Mesothelial cell of epicardium (in vitro differentiated cells): ENCODE data around the gene GTF2E1. TPM values are rescaled to one million over a fixed set of nuclear protein-coding genes. Genes with fewer than 3 reads are reported as not detected.

Experiments
- DNase-seq, 2 experiments: peaks; one replicate each; pipeline ENCODE4 v3.0.0; 2021; ENCODE audit warnings: low spot score in 2 of 2; ENCODE audit not compliant: unreplicated experiment in 2 of 2
- H3K27ac Mint-ChIP-seq: 2 replicates; pipeline ENCODE4 v1.8.0; 2021; ENCODE audit warnings: mixed read lengths
- H3K27me3 Mint-ChIP-seq: 2 replicates; pipeline ENCODE4 v1.8.0; 2021; ENCODE audit warnings: low read depth, mixed read lengths
- H3K36me3 Mint-ChIP-seq: 2 replicates; pipeline ENCODE4 v1.8.0; 2021; ENCODE audit warnings: mixed read lengths
- H3K4me1 Mint-ChIP-seq: 2 replicates; pipeline ENCODE4 v1.8.0; 2021; ENCODE audit warnings: mixed read lengths
- H3K4me3 Mint-ChIP-seq: 2 replicates; pipeline ENCODE4 v1.8.0; 2021; ENCODE audit warnings: mild to moderate bottlenecking, moderate library complexity, mixed read lengths
- H3K9me3 Mint-ChIP-seq: 2 replicates; pipeline ENCODE4 v1.8.0; 2021; ENCODE audit warnings: mixed read lengths
- CTCF ChIP-seq: fragments of 200-600 bp; sonication (generic); IDR thresholded peaks from one replicate; pipeline ENCODE4 v1.5.0; 2021; ENCODE audit warnings: antibody characterized with exemption; ENCODE audit not compliant: unreplicated experiment
- total RNA-seq: library from RNA; stranded (reverse); gene quantifications from 3 replicates; pipeline ENCODE4 v1.2.1, GENCODE V29; 2021

GTF2E1 gene
- total RNA-seq, 1 donor from 2014 or later: 17.9 TPM

- peaks cover 3% of the 10 kb centered on the region for H3K4me1 Mint-ChIP-seq
- TF ChIP-seq CTCF: no peak
- H3K27ac Mint-ChIP-seq: no peak overlapping the region
- no peaks in the 10 kb centered on the region for H3K9me3 Mint-ChIP-seq
- no peak overlapping the region for H3K4me3 Mint-ChIP-seq
- H3K36me3 Mint-ChIP-seq: no peaks in the 10 kb centered on the region
- DNase-seq: no peak
- no peaks in the 10 kb centered on the region for H3K27me3 Mint-ChIP-seq
Observed at GRCh38 chr3:120823156-120823555, 80.6 kb downstream of the GTF2E1 start.

GRCh38 chr3:120824613-120825012, 82.1 kb downstream of the GTF2E1 start:
- H3K27me3 Mint-ChIP-seq: no peaks in the 10 kb centered on the region
- DNase-seq: no peak
- no peak overlapping the region for H3K27ac Mint-ChIP-seq
- H3K36me3 Mint-ChIP-seq: no peaks in the 10 kb centered on the region
- H3K4me3 Mint-ChIP-seq: no peak overlapping the region
- no peak for TF ChIP-seq CTCF
- H3K4me1 Mint-ChIP-seq: peaks cover 3% of the 10 kb centered on the region
- no peaks in the 10 kb centered on the region for H3K9me3 Mint-ChIP-seq

- TF ChIP-seq CTCF: no peak
- Mint-ChIP-seq H3K4me1 (peaks cover 3% of the 10 kb centered on the region), H3K27ac (no peak overlapping the region), H3K27me3 (no peaks in the 10 kb centered on the region), H3K36me3 (no peaks in the 10 kb centered on the region), H3K4me3 (no peak overlapping the region), H3K9me3 (no peaks in the 10 kb centered on the region)
- DNase-seq: no peak
Observed at GRCh38 chr3:120828796-120829195, 86.3 kb downstream of the GTF2E1 start.

- no peaks in the 10 kb centered on the region for H3K9me3 Mint-ChIP-seq
- H3K27me3 Mint-ChIP-seq: no peaks in the 10 kb centered on the region
- no peak overlapping the region for H3K27ac Mint-ChIP-seq
- H3K4me1 Mint-ChIP-seq: peaks cover under 1% of the 10 kb centered on the region
- H3K4me3 Mint-ChIP-seq: no peak overlapping the region
- H3K36me3 Mint-ChIP-seq: no peaks in the 10 kb centered on the region
- TF ChIP-seq CTCF: no peak
- DNase-seq: no peak
Observed at GRCh38 chr3:120831066-120831465, 88.5 kb downstream of the GTF2E1 start.

Other genes starting within 250 kb of the GTF2E1 start
- gene NDUFB4, start 146.4 kb upstream of the GTF2E1 start, total RNA-seq: 103 to 108 TPM (median 103 TPM) in 3 replicates
- gene HGD, start 60.5 kb upstream of the GTF2E1 start, total RNA-seq: 0.29 to 0.67 TPM (median 0.60 TPM) in 3 replicates
- 17.3 to 19.5 TPM (median 19.1 TPM) in 3 replicates for gene RABL3, start 228 bp upstream of the GTF2E1 start, total RNA-seq
- 1.7 to 2.5 TPM (median 1.7 TPM) in 3 replicates for gene STXBP5L, start 165.5 kb downstream of the GTF2E1 start, total RNA-seq